Choroid plexus epithelial cell (primary cell): ENCODE results near the gene DPP10.

Source experiments
- DNase-seq: peaks from one replicate; pipeline ENCODE4 v3.0.0-alpha.2; 2010; ENCODE audit warnings: low read depth
- H3K4me3 ChIP-seq: 2 replicates; pipeline ENCODE4 v1.5.1; 2011; ENCODE audit warnings: low read depth, mild to moderate bottlenecking, control low read depth, low read length, moderate library complexity
- CTCF ChIP-seq: conservative IDR thresholded peaks from 2 replicates; pipeline ENCODE4 v1.5.1; 2011; ENCODE audit warnings: low read depth, mild to moderate bottlenecking, control low read depth, inconsistent platforms, low read length, moderate library complexity

DPP10 gene

GRCh38 chr2:114859726-114860510 lies 417.5 kb downstream of the DPP10 start:
- no peak for DNase-seq
- H3K4me3 ChIP-seq, result no peak overlapping the region
- no peak for TF ChIP-seq CTCF

GRCh38 chr2:114862243-114862642 lies 419.8 kb downstream of the DPP10 start:
- DNase-seq, result no peak
- no peak for TF ChIP-seq CTCF
- H3K4me3 ChIP-seq, result no peak overlapping the region

- no peak for TF ChIP-seq CTCF
- no peak overlapping the region for H3K4me3 ChIP-seq
- no peak for DNase-seq
Observed at GRCh38 chr2:114864901-114865300, 422.5 kb downstream of the DPP10 start.

- no peak overlapping the region for H3K4me3 ChIP-seq
- no peak for TF ChIP-seq CTCF
Observed at GRCh38 chr2:114880046-114880445, 437.6 kb downstream of the DPP10 start.

GRCh38 chr2:114919985-114920384 lies 477.5 kb downstream of the DPP10 start:
- DNase-seq, result no peak
- no peak overlapping the region for H3K4me3 ChIP-seq
- no peak for TF ChIP-seq CTCF

More at GRCh38 chr2:114880046-114880445, 437.6 kb downstream of the DPP10 start:
- DNase-seq, result no peak

GRCh38 chr2:114922076-114922475 lies 479.6 kb downstream of the DPP10 start:
- no peak for DNase-seq
- H3K4me3 ChIP-seq, result no peak overlapping the region
- no peak for TF ChIP-seq CTCF
